ENCODE results near the gene CBX3.
"Not testable (repeated sequence)": the region's sequence is repeated elsewhere in the genome, so short reads cannot be mapped to it uniquely, and the experiment has no call there.

DNA sequence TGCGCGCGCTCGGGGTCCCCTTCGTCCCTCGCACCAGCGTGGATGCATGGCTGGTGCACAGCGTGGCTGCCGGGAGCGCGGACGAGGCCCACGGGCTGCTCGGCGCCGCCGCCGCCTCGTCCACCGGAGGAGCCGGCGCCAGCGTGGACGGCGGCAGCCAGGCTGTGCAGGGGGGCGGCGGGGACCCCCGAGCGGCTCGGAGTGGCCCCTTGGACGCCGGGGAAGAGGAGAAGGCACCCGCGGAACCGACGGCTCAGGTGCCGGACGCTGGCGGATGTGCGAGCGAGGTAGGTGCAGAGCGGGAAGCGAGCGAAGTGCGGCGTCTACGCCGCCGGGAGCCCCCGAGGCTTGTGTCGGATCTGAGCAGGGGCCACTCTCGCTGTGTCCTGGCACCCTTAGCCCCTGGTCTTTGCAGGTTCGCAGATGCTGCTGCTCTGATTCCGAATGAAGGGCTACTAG lies 48.7 kb upstream of the CBX3 start:
- TF ChIP-seq, protein P1, sequence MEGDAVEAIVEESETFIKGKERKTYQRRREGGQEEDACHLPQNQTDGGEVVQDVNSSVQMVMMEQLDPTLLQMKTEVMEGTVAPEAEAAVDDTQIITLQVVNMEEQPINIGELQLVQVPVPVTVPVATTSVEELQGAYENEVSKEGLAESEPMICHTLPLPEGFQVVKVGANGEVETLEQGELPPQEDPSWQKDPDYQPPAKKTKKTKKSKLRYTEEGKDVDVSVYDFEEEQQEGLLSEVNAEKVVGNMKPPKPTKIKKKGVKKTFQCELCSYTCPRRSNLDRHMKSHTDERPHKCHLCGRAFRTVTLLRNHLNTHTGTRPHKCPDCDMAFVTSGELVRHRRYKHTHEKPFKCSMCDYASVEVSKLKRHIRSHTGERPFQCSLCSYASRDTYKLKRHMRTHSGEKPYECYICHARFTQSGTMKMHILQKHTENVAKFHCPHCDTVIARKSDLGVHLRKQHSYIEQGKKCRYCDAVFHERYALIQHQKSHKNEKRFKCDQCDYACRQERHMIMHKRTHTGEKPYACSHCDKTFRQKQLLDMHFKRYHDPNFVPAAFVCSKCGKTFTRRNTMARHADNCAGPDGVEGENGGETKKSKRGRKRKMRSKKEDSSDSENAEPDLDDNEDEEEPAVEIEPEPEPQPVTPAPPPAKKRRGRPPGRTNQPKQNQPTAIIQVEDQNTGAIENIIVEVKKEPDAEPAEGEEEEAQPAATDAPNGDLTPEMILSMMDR (IDR thresholded peaks at IDR 0.05; ENCODE audit: borderline replicate concordance, extremely low read depth, low read length, poor library complexity, severe bottlenecking), result not testable (repeated sequence)
- TF ChIP-seq EZH2 (IDR thresholded peaks at IDR 0.05; ENCODE audit: borderline replicate concordance, low read depth, low read length, severe bottlenecking), result not testable (repeated sequence)

All from DND-41 (cell line).